ENCODE results near the gene ABCA13. TPM values are rescaled to one million over a fixed set of nuclear protein-coding genes. Genes with fewer than 3 reads are reported as not detected.

ABCA13 gene
- total RNA-seq, 4 donors from 2014 or later: under 0.01 to 0.96 (median 0.35) TPM

- in situ Hi-C loops (cut with MboI; ENCODE audit: low pct_ligation_motif_present in 1 of 4, low pct_unique_long_range_greater_than_20kb in 1 of 4, low sequenced_read_pairs in 3 of 4): no loop called here
- WGBS, 2 donors (ENCODE audit: low coverage in 1 of 2): 72 to 89% methylated on average over 4 of the region's 4 CpGs
- no peak for DNase-seq
- H3K36me3 ChIP-seq: no peaks in the 10 kb centered on the region
- H3K4me1 ChIP-seq: no peaks in the 10 kb centered on the region
- no peaks in the 10 kb centered on the region for H3K9me3 ChIP-seq
- H3K27ac ChIP-seq: no peak overlapping the region
- no peaks in the 10 kb centered on the region for H3K27me3 ChIP-seq
- TF ChIP-seq EP300 (IDR thresholded peaks at IDR 0.05; ENCODE audit: low read depth): no peak
- no peak for TF ChIP-seq POLR2AphosphoS5 (IDR thresholded peaks at IDR 0.05)
- TF ChIP-seq POLR2A (IDR thresholded peaks at IDR 0.05): no peak
- TF ChIP-seq CTCF (IDR thresholded peaks at IDR 0.05): no peak
- H3K4me3 ChIP-seq: no peak overlapping the region
- intact Hi-C loops (cut with DNase I; ENCODE audit: low total_unique reads): no loop called here
These were observed 301.4 kb downstream of the ABCA13 start for GRCh38 chr7:48472640-48473039.

- H3K9me3 ChIP-seq: no peaks in the 10 kb centered on the region
- intact Hi-C loops (cut with DNase I; ENCODE audit: low total_unique reads) (no loop called here), in situ Hi-C loops (cut with MboI; ENCODE audit: low pct_ligation_motif_present in 1 of 4, low pct_unique_long_range_greater_than_20kb in 1 of 4, low sequenced_read_pairs in 3 of 4) (no loop called here)
- WGBS, 2 donors (ENCODE audit: low coverage in 1 of 2): 68 to 83% methylated on average over 4 to 6 of the region's 6 CpGs
- no peaks in the 10 kb centered on the region for H3K4me1 ChIP-seq
- no peak for TF ChIP-seq CTCF (IDR thresholded peaks at IDR 0.05)
- no peak overlapping the region for H3K27ac ChIP-seq
- H3K36me3 ChIP-seq: no peaks in the 10 kb centered on the region
- H3K27me3 ChIP-seq: no peaks in the 10 kb centered on the region
- no peak overlapping the region for H3K4me3 ChIP-seq
- DNase-seq: no peak
These were observed 302.1 kb downstream of the ABCA13 start for GRCh38 chr7:48473205-48473865.

- no peak for TF ChIP-seq CTCF (IDR thresholded peaks at IDR 0.05)
- TF ChIP-seq EP300 (IDR thresholded peaks at IDR 0.05; ENCODE audit: low read depth): no peak
- no peak for TF ChIP-seq POLR2A (IDR thresholded peaks at IDR 0.05)
- no peak for TF ChIP-seq POLR2AphosphoS5 (IDR thresholded peaks at IDR 0.05)
- no peak overlapping the region for H3K27ac ChIP-seq
- H3K9me3 ChIP-seq: no peaks in the 10 kb centered on the region
- H3K4me3 ChIP-seq: no peak overlapping the region
- no peaks in the 10 kb centered on the region for H3K27me3 ChIP-seq
- no peaks in the 10 kb centered on the region for H3K4me1 ChIP-seq
- in situ Hi-C loops (cut with MboI; ENCODE audit: low pct_ligation_motif_present in 1 of 4, low pct_unique_long_range_greater_than_20kb in 1 of 4, low sequenced_read_pairs in 3 of 4): no loop called here
- H3K36me3 ChIP-seq: no peaks in the 10 kb centered on the region
- intact Hi-C loops (cut with DNase I; ENCODE audit: low total_unique reads): no loop called here
- WGBS, 2 donors (ENCODE audit: low coverage in 1 of 2): 44 to 57% methylated on average over 1 of the region's 3 CpGs
- DNase-seq: no peak
These were observed 310.0 kb downstream of the ABCA13 start for GRCh38 chr7:48481235-48481634.

- TF ChIP-seq CTCF (IDR thresholded peaks at IDR 0.05) (no peak), POLR2A (IDR thresholded peaks at IDR 0.05) (no peak), POLR2AphosphoS5 (IDR thresholded peaks at IDR 0.05) (no peak), EP300 (IDR thresholded peaks at IDR 0.05; ENCODE audit: low read depth) (no peak)
- Histone ChIP-seq H3K4me1 (no peaks in the 10 kb centered on the region), H3K4me3 (no peak overlapping the region), H3K27me3 (no peaks in the 10 kb centered on the region), H3K9me3 (no peaks in the 10 kb centered on the region), H3K27ac (no peak overlapping the region), H3K36me3 (no peaks in the 10 kb centered on the region)
- 82% methylated on average over 3 of the region's 3 CpGs; no CpG with 5 or more reads in 1 of the 2 donors for WGBS, 2 donors (ENCODE audit: low coverage in 1 of 2)
- in situ Hi-C loops (cut with MboI; ENCODE audit: low pct_ligation_motif_present in 1 of 4, low pct_unique_long_range_greater_than_20kb in 1 of 4, low sequenced_read_pairs in 3 of 4): no loop called here
- intact Hi-C loops (cut with DNase I; ENCODE audit: low total_unique reads): no loop called here
- no peak for DNase-seq
These were observed 326.3 kb downstream of the ABCA13 start for GRCh38 chr7:48497521-48497920.
